KOPT-K1 (cell line): Measurements from ENCODE around the gene GSTT4.
"Not testable (repeated sequence)": the region's sequence is repeated elsewhere in the genome, so short reads cannot be mapped to it uniquely, and the experiment has no call there.

Experiments used
- H3K27ac ChIP-seq: fragments of 200-600 bp; sonication (generic); 2 replicates; pipeline ENCODE4 v1.5.1; 2016; ENCODE audit warnings: antibody characterized with exemption, mild to moderate bottlenecking, low read depth, low read length; ENCODE audit not compliant: poor library complexity, severe bottlenecking
- H3K36me3 ChIP-seq: fragments of 200-600 bp; sonication (generic); 2 replicates; pipeline ENCODE4 v1.5.1; 2017; ENCODE audit warnings: antibody characterized with exemption, mild to moderate bottlenecking, low read length, moderate library complexity; ENCODE audit not compliant: insufficient read depth
- H3K9me3 ChIP-seq: fragments of 200-600 bp; sonication (generic); 2 replicates; pipeline ENCODE4 v1.5.1; 2017; ENCODE audit warnings: antibody characterized with exemption, low read length, mild to moderate bottlenecking; ENCODE audit not compliant: insufficient read depth, poor library complexity, severe bottlenecking

GSTT4 gene

DNA sequence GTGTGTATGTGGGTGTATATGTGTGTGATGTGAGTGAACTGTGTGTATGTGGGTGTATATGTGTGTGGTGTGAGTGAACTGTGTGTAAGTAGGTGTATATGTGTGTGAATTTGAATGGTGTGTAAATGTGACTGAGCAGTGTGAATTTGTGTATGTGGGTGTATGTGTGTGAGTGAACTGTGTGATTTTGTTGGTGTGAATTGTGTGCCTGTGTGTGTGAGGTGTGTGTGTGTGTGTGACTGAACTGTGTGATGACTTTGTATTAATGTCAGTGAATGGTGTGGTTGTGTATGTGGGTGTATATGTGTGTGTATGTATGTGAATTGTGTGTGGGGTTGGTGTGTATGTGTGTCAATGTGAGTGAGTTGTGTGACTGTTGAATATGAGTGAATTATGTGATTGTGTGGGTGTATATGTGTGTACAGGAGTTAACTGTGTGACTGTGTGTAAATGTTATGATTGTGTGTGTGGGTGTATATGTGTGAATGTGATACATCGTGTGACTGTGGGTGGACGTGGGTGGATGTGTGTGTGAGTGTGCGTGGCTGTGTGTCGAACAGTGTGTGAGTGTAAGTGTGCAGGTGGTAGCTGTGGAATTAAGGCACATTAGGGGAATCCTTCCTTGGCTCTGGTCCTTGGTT is 18.6 kb downstream of the GSTT4 start:
- H3K36me3 ChIP-seq, H3K9me3 ChIP-seq, H3K27ac ChIP-seq: not testable (repeated sequence)

DNA sequence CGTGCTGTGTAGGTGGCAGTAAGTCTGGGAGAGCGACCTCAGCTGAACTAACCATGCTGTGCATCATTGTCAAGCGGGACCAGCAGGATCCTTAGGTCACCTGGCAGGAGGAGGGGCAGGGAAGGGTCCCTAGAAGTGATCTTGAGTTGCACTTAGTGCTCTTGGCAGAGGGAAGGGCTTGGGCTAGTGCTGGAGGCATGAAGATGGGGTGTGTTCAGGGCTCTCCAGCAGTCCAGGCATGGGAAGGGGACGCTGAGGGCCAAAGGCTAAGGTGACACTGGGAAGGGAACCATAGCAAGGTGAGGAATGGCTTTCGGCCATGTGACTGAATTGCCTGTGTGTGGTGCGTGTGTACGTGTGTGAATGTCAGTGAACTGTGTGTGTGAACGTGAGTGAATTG is 19.2 kb downstream of the GSTT4 start:
- not testable (repeated sequence) for H3K36me3 ChIP-seq, H3K9me3 ChIP-seq, H3K27ac ChIP-seq

DNA sequence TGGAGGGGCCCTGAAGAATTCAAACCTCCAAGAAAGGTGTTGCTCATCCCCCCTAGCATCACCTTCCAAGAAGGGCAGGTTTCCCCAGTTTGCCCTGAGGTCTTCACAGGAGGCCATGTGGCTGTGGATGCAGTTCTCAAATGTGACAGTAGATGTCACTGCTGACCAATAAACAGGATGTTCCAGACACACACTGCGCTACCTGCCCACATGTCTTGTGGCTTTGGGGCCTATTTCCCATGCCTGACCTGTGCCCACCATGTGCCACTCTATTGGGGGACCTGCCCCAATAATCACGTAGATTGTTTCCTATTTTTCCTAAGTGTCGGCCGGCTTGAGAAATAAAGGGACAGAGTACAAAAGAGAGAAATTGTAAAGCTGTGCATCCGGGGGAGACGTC is 20.8 kb downstream of the GSTT4 start:
- H3K27ac ChIP-seq = no peak overlapping the region
- no peaks in the 10 kb centered on the region for H3K9me3 ChIP-seq
- H3K36me3 ChIP-seq = no peaks in the 10 kb centered on the region

DNA sequence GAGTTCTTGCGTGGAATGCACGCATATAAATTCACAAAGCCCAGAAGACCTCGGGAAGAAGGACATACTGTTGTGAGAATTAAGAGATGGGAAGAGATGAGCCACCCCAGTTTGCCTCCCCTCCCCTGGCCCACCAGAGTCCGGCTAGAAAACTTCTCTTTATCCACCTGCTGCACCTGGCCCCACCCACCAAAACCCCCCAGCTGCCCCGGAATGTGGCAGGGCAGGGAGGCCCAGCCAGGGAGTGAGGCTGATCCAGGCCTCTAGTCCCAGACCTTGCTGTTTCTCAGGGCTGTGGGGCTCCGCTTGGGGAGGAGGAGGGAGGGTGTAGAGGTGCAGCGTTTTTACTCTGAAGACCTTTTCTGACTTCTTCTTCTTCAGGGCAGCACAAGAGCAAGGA is 24.7 kb downstream of the GSTT4 start:
- not testable (repeated sequence) for H3K27ac ChIP-seq, H3K36me3 ChIP-seq, H3K9me3 ChIP-seq

DNA sequence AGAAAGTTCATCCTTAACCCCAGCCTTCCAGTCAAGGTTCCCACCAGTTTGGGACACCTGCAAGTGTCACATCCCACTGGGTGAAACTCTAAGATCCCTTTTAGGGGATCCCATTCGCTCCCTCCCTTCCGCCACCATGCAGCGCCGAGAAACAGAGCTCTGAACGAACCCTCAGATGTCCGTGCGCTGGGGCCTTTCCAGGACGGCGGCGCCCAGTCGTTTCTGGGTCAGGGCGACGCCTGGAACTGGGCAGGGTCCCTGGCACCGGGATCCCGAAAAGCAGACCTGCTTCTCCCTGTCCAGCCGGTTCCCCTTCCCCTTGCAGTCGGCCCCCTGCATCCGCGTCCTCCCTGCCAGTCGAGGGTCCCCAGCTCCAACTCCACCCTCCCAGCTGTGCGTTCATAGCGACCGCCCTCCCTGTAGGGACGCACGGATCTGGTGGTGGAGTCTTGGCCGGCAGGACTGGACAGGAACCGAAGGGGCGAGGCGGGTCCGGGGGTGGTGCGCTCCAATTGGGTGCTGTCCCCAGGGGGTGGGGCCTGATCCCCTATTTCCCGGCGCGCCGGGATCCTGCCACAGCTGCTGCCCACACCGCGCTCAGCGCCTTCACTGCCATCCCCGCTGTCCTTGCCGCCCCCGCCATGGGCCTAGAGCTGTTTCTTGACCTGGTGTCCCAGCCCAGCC is 25.6 kb downstream of the GSTT4 start, which contains the start of gene GSTT2:
TSS of gene GSTT2 (plus strand) at position 578 of the 684 bp plus-strand sequence.
- H3K36me3 ChIP-seq, H3K27ac ChIP-seq, H3K9me3 ChIP-seq: not testable (repeated sequence)

DNA sequence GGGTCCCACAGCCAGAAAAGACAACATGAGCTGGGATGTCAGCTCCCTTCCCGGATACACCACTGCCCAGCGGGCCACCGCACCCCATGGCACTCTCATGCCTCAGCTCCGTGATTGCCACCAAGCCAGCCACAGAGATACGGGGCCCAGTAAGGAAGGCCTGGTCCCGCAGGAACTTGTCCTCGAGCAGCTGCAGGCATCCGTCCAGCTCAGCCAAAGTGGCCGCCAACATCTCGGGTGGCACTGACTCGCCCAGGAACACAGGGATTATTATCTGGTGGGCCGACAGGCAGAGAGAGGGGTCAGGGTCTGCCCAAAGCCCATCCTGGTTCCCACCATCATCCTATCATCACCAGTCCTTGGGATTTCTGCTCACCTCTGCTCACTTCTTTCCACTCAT is 27.9 kb downstream of the GSTT4 start:
- H3K27ac ChIP-seq, H3K9me3 ChIP-seq, H3K36me3 ChIP-seq: not testable (repeated sequence)

- peaks cover 21% of the 10 kb centered on the region for H3K36me3 ChIP-seq
- H3K27ac ChIP-seq, H3K9me3 ChIP-seq: not testable (repeated sequence)
Observed at GRCh38 chr22:23974836-23975352, 30.4 kb downstream of the GSTT4 start.

DNA sequence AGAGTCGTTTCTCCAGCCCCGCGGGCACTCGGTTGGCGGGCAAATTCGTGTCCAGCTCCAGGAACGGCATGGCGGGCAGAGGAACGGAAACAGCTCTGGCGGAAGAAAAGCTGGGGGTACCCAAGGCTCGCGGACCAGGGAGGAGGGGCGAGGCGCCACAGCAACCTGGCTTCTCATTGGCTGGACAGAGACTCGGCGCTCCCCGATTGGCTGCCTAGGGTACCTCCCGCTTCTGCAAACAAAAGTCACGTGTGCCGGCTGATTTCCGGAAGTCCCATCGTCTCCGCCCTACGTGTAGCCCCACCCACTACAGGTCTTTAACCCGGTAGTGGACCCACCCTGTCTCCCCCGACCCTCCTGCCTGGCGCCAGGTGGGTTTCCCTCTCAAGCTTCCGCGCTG is 30.9 kb downstream of the GSTT4 start, which contains the start of gene DDT:
TSS of gene DDT (minus strand) at position 97 of the 400 bp plus-strand sequence. CDS start at position 70, 27 bp downstream.
- H3K9me3 ChIP-seq, H3K27ac ChIP-seq: not testable (repeated sequence)
- peaks cover 27% of the 10 kb centered on the region for H3K36me3 ChIP-seq

- H3K27ac ChIP-seq, H3K9me3 ChIP-seq: not testable (repeated sequence)
- peaks cover 31% of the 10 kb centered on the region for H3K36me3 ChIP-seq
Observed at GRCh38 chr22:23971927-23972326, 33.3 kb downstream of the GSTT4 start.

DNA sequence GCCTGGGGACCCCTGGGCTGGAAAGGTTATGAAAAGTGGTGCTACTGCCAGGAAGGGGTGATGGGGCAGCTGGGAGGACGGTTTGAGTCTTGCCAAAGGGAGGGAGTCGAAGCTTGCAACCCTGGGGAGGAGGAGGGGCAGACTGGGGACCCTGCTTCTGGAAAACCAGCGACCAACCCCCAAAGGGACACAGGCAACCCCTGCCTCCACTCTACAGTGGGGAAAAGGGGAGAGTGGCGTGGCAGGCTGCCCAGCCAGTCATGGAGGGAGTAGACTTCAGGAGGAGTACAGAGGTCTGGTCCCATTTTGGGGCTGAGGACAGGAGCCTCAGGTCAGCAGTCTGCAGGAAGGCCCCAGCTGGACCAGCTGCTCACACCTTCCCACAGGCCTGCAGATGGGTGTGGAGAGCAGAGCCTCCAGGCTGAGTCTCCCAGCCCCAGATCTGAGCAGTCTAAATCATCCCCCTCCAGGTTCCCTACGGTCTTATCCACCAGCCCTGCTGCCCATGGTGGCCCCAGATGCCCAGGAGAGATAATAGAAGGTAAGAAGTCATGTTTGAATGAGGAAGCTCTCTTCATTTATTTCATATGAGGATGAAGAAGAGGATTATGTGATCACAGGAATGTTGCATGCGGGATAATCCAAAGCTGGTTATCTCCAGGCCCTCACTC is 34.3 kb downstream of the GSTT4 start:
- Histone ChIP-seq H3K36me3 (peaks cover 31% of the 10 kb centered on the region), H3K27ac (no peak overlapping the region), H3K9me3 (no peaks in the 10 kb centered on the region)

GRCh38 chr22:23970201-23970641 is 35.0 kb downstream of the GSTT4 start:
- H3K9me3 ChIP-seq = no peaks in the 10 kb centered on the region
- peaks cover 31% of the 10 kb centered on the region for H3K36me3 ChIP-seq
- no peak overlapping the region for H3K27ac ChIP-seq

DNA sequence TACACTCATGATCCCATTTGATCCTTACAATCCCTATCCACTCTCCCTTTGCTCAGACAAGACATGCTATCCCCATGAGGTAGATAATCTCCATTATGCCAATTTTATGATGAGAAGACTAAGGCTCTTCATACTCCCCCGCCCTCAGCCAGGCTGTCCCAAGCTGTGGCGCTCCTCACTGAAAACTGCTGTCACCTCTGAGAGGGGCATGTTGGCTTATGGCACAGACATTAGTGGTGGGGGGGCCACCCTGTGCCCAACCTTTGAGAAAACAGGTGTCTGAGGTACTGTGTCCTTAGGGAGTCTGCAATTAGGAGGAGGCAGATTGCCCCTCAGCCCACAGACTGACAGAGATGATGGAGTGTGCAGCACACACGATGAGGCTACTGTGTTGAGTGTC is 36.2 kb downstream of the GSTT4 start:
- peaks cover 31% of the 10 kb centered on the region for H3K36me3 ChIP-seq
- no peak overlapping the region for H3K27ac ChIP-seq
- H3K9me3 ChIP-seq = no peaks in the 10 kb centered on the region

DNA sequence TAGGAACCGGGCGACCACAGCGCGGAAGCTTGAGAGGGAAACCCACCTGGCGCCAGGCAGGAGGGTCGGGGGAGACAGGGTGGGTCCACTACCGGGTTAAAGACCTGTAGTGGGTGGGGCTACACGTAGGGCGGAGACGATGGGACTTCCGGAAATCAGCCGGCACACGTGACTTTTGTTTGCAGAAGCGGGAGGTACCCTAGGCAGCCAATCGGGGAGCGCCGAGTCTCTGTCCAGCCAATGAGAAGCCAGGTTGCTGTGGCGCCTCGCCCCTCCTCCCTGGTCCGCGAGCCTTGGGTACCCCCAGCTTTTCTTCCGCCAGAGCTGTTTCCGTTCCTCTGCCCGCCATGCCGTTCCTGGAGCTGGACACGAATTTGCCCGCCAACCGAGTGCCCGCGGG is 38.7 kb downstream of the GSTT4 start, which contains the start of gene DDTL:
TSS of gene DDTL (plus strand) at position 321 of the 400 bp plus-strand sequence. CDS start at position 348, 27 bp downstream.
- peaks cover 26% of the 10 kb centered on the region for H3K36me3 ChIP-seq
- not testable (repeated sequence) for H3K27ac ChIP-seq, H3K9me3 ChIP-seq

- not testable (repeated sequence) for H3K9me3 ChIP-seq, H3K27ac ChIP-seq
- peaks cover 21% of the 10 kb centered on the region for H3K36me3 ChIP-seq
Observed at GRCh38 chr22:23966094-23966493, 39.2 kb downstream of the GSTT4 start.

GRCh38 chr22:23961084-23961771 is 44.0 kb downstream of the GSTT4 start, which contains the start of gene GSTT2B:
TSS of gene GSTT2B (minus strand) at chr22:23961195. CDS start at chr22:23961131, 64 bp downstream.
- not testable (repeated sequence) for H3K27ac ChIP-seq, H3K36me3 ChIP-seq, H3K9me3 ChIP-seq
